ENCODE measurements around the gene ABRAXAS1.

DNA sequence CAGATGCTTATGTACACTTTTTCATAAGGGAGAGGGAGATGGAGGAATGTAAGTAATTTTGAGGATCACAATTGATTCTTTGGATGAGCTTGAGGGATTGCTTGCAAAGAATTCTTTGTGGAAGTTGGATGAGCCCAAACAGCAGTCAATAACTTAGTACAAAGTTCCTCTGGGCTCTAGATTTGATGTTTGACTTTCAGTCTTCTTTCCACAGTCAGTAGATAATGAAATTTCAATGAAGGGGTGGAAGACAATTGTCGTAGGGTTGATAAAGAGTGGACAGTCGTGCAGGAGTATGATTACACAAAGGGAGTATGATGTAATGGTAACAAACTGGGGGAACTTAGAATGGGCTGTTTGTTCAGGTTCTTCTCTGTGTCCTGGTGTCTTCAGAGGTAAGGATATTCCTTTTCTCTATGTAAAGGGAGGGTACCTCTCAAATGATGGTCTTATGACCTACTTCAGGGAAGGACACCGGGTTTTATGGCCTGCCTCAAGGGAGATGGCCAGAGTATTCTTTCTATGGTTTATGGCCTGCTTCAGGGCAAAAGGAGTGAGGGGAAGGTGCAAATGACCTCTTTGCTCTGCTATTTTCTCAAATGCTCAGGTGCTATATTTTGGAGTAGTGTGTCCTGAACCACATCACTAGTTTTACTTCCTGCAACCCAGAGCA, 1.7 kb upstream of the ABRAXAS1 start:
- TF ChIP-seq EZH2 (IDR thresholded peaks at IDR 0.05; ENCODE audit: borderline replicate concordance, control insufficient read depth, low read depth, low read length) (no peak), NRF1 (conservative IDR thresholded peaks at IDR 0.05; ENCODE audit: low read depth, low read length) (no peak), USF1 (IDR thresholded peaks at IDR 0.05; ENCODE audit: borderline replicate concordance, extremely low read length, insufficient read depth, low read depth, low read length) (no peak), ESRRA (IDR thresholded peaks at IDR 0.05; ENCODE audit: low read length) (no peak)
- TF ChIP-seq, protein P1, sequence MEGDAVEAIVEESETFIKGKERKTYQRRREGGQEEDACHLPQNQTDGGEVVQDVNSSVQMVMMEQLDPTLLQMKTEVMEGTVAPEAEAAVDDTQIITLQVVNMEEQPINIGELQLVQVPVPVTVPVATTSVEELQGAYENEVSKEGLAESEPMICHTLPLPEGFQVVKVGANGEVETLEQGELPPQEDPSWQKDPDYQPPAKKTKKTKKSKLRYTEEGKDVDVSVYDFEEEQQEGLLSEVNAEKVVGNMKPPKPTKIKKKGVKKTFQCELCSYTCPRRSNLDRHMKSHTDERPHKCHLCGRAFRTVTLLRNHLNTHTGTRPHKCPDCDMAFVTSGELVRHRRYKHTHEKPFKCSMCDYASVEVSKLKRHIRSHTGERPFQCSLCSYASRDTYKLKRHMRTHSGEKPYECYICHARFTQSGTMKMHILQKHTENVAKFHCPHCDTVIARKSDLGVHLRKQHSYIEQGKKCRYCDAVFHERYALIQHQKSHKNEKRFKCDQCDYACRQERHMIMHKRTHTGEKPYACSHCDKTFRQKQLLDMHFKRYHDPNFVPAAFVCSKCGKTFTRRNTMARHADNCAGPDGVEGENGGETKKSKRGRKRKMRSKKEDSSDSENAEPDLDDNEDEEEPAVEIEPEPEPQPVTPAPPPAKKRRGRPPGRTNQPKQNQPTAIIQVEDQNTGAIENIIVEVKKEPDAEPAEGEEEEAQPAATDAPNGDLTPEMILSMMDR (IDR thresholded peaks at IDR 0.05 in 2 of 3, conservative IDR thresholded peaks at IDR 0.05 in 1 of 3; ENCODE audit: control insufficient read depth in 2 of 3, extremely low read depth in 1 of 3, insufficient read depth in 1 of 3, low read depth in 3 of 3, low read length in 3 of 3), result no peak
- TF ChIP-seq, protein P2, sequence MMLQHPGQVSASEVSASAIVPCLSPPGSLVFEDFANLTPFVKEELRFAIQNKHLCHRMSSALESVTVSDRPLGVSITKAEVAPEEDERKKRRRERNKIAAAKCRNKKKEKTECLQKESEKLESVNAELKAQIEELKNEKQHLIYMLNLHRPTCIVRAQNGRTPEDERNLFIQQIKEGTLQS (IDR thresholded peaks at IDR 0.05; ENCODE audit: borderline replicate concordance, extremely low read depth, low read depth, low read length), result no peak
